ENCODE results near the gene TMIGD1.

DNA sequence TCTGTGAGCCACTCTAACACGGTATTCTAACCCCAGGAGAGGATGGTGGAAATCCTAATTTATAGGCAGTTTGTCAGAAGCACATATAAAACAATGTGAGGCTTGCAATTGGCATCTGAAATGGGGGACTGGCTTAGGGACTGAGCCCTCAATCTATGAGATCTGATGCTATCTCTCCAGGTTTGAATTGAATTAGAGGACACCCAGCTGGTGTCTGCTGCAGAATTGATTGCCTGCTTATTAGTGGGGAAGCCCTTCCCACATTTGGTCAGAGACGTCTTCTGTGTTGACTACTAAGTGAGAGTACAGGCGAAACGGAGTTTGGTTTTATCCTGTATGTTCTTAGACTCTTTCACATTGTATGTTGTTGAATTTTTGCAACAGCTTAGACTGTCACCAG is 13.6 kb upstream of the TMIGD1 start:
- TF ChIP-seq, protein P1, sequence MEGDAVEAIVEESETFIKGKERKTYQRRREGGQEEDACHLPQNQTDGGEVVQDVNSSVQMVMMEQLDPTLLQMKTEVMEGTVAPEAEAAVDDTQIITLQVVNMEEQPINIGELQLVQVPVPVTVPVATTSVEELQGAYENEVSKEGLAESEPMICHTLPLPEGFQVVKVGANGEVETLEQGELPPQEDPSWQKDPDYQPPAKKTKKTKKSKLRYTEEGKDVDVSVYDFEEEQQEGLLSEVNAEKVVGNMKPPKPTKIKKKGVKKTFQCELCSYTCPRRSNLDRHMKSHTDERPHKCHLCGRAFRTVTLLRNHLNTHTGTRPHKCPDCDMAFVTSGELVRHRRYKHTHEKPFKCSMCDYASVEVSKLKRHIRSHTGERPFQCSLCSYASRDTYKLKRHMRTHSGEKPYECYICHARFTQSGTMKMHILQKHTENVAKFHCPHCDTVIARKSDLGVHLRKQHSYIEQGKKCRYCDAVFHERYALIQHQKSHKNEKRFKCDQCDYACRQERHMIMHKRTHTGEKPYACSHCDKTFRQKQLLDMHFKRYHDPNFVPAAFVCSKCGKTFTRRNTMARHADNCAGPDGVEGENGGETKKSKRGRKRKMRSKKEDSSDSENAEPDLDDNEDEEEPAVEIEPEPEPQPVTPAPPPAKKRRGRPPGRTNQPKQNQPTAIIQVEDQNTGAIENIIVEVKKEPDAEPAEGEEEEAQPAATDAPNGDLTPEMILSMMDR (conservative IDR thresholded peaks at IDR 0.05 in 1 of 2, IDR thresholded peaks at IDR 0.05 in 1 of 2; ENCODE audit: low read depth in 1 of 2, low read length in 2 of 2) = no peak
- TF ChIP-seq EZH2 (IDR thresholded peaks at IDR 0.05; ENCODE audit: low read length, missing control alignments) = no peak
